ENCODE results near the gene TBXT.
"Not testable (repeated sequence)": the region's sequence is repeated elsewhere in the genome, so short reads cannot be mapped to it uniquely, and the experiment has no call there.

TBXT gene

DNA sequence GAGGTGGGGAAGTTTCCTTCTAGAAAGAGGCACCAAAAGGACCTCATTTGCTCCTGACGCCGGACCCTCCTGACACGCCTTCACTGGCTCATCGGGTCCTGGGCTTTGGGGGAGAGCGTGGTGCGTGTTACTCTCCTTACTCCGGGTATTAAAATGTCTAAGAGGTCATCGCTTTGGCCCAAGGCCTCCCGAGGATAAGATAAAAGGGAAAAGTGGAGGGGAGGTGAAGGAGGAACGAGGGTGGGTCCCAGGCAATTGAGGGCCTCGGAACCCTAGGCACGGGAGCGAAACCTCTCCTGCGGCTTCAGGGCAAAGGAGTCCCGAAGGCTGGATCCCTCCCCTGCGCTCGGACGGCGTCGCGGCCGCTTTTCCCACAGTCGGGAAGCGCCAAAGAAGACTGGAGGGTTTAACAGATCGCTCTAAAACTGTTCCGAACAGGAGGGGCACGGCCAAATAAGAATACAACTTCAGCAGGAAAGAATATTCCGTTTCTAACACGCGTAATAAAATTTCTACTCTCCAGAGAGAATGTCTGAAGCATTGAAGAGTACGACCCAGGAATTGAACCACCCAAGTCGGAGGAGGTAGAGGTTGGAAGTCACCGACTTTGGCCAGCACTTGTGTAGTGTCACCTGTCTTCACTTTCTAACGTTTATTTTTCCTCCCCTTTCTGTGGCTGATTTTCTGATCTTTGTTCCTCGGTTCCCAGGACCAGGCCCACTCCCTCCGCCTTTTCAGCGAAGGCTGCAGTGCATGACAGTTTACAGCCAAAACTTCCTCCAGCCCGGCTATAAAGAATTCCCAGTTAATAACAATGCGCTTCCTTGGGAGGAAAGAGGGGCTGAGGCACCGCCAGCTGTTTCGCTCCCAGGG, 2.1 kb upstream of the TBXT start:
- no peak for DNase-seq (ENCODE audit: low spot score)

DNA sequence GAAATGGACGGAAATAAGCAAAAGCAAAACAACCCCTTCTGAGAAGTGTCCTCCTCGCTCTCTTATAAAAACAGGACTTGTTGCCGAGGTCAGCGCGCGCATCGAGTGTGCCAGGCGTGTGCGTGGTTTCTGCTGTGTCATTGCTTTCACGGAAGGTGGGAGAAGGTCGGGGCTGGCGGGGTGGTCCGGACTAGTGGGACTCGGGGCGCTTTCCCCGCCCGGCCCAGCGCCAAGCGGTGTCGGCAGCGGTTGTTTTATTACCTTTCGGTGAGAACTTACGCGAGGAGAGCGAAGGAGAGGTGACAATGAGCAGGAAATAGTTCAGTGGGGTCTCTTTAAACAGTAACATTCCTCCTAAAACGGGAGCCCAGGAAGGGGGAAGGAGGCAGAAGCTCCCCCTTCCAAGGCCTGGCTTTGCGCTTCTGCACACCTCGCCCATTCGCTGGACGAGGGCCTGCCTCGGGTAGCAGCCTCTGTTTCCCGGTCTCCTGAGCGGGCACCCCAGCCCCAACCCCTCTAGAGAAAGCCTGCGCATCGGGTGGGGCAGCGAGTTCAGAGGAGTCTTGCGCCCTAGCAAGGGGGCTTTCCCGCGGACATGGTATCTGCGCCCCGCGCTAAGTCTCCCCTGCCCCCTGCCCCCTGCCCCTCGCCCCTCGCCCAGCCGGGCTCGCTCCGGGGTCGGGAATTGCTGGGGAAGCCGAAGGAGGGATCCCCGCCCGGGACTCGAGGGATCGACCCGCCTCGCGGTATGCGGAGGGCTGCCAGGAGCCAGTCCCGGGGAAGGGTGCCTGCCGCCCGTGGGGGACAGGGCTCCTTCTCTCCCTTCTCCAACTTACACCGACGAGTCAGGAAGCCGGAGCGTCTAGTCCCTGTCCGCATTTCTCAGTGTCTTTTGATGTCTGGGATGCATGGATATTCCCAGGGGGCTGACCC, 1.2 kb upstream of the TBXT start:
- DNase-seq (ENCODE audit: low spot score): no peak

DNA sequence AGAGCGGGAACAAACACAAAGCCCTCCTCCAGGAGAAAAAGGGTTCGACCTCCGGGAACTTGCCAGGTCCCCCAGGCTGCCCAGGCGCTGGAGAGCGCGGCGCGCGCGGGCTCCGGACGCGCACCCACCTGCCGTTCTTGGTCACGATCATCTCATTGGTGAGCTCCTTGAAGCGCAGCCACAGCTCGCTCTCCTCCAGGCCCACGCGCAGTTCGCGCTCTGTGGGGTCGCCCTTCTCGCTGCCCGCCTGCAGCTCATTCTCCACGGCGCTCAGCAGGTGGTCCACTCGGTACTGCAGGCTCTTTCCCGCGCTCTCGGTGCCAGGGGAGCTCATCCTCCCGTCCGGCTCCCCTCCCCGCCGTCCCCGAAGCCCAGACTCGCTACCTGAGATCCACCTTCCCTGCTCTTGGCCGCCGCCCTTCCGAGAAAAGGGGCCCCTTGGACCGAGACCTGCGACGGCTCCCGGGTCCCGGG, 356 bp downstream of the TBXT start:
- no peak for DNase-seq (ENCODE audit: low spot score)

DNA sequence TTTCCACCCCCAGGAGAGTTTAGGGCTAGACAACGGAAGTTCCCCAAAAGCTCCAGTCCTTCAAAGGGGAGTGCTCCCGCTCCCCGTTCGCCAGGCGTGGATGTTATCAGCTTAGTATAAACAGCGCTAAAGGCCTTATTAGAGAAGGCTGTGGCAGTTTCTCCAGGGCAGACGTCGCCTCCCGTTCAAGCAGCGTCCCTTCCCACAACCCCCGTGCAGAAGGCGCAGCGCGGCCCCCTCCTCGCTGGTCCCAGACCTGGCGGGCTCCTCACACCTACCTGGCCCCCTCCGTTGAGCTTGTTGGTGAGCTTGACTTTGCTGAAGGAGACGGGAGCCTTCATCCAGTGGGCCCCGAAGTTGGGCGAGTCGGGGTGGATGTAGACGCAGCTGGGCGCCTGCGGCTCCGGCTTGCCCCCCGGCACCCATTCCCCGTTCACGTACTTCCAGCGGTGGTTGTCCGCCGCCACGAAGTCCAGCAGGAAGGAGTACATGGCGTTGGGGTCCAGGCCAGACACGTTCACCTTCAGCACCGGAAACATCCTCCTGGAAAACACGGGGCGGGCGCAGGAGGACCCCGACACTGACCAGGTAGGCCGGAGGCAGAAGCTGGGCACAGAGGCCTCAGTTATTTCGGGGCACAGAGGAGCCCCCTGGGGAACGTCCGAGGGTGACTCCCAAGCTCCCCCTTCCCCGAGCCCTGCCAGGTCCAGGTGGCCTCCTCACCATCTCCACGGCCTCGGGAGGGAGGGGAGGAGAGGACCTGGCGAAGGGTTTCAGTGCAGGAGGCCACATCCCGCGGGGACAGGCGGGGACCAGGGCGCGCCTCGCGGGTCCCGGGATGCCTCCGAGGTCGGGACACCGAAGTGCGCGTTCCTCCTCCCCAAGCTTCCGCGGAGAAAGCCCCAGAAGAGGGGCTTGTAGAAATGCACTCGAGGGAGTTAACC, 1.1 kb downstream of the TBXT start:
- no peak for DNase-seq (ENCODE audit: low spot score)

DNA sequence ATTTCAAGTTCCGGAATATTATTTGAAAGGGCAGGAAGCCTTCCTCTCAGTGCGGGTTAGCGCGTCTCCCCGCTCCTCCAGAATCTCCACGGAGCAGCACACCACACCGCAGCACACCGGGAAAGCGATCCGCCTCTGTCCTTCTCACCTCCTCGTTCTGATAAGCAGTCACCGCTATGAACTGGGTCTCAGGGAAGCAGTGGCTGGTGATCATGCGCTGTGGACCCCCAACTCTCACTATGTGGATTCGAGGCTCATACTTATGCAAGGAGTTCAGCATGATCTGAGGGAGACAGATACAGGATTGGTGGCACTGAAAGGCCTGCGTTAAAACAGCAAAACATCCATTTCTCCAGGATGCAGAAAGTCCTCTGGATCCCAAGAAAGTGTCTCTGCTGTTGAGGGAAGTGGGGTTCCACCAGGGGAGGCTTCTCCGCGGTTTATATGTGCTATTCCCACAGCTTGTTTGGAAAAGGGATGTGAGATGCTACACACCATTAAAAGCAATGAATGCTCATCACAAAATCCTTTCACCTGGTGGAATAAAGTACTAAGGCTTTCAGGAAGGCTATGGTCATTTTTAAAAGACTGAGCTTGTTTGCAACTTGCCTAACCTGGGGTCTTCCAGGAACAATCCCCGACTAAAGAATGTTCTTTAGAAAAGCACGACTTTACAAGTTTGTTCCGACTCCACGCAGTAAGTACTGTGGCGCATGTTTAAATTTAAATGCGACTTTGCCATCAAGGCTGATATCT, 1.9 kb downstream of the TBXT start:
- no peak for DNase-seq (ENCODE audit: low spot score)

DNA sequence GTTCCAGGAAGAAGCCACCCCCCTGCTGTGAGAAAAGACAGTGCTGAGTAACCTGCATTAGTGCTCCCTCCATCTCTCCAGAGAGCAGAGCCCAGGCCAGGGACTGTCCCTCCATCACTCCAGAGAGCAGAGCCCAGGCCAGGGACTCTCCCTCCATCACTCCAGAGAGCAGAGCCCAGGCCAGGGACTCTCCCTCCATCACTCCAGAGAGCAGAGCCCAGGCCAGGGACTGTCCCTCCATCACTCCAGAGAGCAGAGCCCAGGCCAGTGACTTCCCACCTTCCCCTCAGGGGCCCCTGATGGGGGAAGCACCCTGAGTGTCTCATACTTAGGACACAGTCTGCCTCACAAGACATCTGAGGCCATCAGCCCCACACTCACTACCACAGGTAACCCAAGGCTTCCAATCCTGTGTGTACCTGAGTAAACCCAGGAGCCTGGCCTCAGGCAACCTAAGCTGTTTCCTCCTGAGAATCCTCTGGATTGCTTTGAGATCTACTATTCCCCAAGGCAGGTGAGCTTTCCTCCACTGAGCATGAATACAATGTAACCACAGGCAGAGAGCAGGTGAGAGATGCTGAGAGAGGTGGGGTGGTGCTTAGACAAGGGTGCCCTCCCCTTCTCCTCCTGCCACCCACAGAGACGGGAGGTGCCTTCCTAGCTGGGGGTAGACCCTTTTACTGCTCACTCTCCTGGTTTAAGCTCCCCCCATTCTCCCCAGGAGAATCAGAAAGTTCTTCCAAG, 4.9 kb downstream of the TBXT start:
- DNase-seq (ENCODE audit: low spot score): no peak

DNA sequence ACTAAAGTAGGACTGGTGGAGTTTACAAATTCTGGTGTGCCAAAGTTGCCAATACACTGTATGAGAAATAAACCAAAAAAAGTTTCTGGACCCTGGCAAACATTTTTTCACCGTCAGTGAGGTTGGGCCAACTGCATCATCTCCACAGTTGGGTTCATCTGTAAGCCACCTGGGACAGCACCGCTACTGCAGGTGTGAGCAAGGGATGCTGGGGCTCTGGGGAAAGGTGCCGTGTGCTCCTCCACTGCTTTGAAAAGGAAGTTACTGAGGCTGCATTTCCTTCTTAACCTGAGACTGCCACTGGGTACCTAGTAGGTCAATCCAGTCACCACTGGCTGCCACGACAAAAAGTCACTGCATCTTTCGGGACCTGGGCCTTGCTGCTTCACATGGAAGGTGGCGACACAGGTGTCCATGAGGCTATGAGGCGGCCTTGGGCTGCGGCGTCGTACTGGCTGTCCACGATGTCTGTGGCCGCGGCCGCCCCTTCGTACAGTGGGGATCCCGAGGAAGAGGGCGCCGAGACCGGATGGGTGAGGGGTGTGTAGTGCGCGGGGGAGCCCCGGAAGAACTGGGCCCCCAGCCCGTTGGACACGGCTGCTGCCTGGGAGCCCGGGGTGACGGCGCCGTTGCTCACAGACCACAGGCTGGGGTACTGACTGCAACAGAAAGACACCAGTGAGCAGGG, 9.6 kb downstream of the TBXT start:
- no peak for DNase-seq (ENCODE audit: low spot score)

DNA sequence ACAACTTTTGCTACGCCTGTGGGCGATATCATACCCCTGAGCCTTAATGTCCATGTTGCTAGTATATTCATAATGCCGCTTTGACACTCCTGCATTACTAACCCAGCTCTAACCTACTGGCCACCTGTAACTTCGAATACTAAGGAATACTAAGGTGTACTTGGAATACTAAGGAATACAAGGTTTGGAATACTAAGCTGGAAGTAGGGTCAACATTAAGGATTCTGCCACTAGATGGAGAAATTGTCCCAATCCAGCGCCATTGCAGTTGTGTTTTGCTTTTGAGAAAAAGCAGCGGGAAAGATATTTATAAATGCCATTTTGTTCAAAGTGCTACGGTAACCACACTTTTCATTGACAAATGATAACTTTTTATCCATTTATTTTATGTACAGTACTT, 10.7 kb downstream of the TBXT start:
- DNase-seq (ENCODE audit: low spot score): peak; percentile 40

DNA sequence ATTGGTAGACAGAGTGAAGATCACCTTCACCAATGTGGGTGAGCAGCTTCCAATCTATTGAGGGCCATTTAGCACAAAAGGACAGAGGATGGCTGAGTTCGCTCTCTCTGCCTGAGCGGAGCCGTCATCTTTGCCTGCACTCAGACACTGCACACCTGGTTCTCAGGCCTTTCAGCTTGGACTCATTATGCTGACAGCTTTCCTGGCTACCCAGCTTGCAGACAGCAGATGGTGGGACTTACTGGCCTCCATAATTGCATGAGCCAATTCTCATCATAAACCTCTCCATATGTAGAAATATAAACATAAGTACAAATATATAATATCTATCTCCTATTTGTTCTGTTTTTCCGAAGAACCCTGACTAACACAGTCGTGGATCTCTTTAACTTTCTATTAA, 13.7 kb downstream of the TBXT start:
- DNase-seq (ENCODE audit: low spot score): no peak

DNA sequence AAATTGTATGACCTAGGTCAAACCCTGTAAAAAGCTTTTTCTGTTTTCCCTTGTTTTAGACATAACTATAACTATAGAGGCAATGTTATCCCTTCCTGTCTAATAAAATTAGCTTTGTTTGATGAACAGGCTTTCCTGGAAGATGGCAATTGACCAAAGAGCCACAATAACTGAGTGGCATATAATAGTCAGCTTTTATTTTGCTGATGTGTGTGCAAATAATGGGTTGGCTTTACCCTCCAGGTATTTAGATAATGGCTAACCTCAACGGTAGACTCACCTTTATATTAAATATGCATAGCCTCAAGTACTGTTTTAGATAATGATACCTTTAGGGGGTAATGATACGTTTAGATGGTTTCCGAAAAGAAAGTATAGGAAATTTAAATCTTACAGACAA, 15.0 kb downstream of the TBXT start:
- DNase-seq (ENCODE audit: low spot score): no peak

DNA sequence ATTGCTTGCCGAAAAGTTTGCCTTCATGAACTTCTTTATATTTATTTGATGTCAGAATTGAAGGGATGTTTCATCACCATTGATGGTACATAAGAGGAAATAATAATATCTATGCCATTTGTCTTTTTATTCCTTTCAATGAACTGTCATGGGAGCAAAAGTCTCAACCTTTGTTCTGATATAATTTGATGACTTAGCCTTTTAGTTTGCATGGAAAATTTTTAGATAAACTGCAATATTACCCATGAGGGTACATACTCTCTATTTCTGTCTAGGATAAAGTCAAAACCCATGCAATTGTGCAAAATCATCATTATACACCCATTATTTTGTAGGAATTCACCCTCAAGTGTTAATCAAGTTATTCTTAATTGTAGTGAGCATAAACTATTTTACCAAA, 15.9 kb downstream of the TBXT start:
- no peak for DNase-seq (ENCODE audit: low spot score)

DNA sequence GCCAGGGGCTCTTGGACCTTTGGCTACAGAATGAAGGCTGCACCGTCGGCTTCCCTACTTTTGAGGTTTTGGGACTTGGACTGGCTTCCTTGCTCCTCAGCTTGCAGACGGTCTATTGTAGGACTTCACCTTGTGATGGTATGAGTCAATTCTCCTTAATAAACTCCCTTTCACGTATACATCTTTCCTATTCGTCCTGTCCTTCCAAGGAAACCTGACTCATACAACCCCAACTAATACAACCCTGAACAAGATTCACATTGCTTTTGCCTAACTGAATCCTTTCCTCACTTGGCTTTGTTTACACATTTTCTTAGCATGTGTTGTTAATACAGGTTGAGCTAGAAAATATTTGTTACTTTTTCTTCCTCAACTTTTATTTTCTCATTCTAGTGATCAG, 21.9 kb downstream of the TBXT start:
- DNase-seq (ENCODE audit: low spot score): no peak

DNA sequence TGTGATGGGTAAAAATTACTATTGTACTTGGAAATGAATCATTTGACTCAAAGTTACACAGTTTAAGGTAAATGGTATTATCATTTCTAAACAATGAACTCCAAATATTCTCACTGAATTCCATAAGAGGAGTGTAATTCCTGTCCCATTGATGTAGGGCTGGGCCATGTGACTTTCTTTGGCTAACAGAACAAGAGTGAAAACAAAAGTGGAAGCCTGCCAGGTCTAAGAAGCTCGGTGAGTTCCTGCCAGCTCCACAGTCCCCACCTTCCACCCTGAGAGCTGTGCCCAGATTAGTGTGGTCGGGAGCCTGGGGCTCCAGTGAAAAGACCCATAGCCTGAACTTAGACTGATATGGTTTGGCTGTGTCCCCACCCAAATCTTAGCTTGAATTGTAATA, 24.6 kb downstream of the TBXT start:
- DNase-seq (ENCODE audit: low spot score): no peak

DNA sequence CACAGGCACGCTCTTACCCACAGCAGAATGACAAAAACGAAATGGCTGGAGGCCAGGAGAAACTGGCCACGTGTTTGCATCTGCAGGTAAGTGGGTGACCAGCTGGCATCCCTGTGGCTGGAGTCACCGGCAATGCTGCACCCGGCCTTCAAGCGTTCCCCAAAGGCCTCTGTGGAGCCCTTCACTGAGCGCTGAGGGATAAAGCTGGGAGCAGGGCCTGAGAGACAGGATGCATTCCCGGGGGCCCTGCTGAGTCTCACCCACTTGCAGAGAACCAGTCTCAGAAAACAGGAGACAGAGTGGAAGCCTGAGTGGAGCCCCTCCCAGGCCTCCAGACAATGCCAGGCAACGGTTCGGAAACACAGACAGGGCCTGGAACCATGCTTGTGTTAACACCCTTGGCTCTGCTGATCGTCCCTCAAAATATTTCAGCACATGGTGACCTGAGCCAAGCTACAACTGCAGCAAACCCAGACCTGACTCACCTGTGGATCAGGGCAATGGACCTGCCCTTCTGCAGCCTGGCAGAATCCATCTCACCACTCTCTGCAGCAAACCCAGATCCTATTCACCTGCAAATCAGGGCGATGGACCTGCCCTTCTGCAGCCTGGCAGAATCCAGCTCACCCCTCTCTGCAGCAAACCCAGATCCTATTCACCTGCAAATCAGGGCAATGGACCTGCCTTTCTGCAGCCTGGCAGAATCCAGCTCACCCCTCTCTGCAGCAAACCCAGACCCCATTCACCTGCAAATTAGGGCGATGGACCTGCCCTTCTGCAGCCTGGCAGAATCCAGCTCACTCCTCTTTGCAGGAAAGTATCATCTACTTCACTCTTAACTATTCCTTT, 39.8 kb downstream of the TBXT start:
- DNase-seq (ENCODE audit: low spot score): no peak

DNA sequence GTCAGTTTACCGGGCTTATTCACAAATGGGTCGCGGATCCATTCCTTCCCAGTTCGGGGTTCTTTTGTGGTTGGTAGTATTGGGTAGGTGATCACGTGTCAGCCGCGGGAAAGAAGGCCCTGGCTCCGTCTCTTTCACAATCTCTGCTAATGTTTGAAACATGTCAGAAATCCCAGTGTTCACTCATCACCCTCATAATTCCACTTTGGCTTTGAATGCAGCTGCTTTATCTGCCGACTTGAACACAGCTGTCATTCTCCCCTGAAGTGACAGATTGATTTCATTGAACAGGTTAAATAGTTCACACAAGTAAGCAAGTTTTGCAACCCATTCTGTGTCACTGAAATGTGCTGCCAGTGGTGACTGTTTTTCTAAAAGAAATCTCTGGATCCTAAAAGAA, 44.5 kb downstream of the TBXT start:
- not testable (repeated sequence) for DNase-seq (ENCODE audit: low spot score)

DNA sequence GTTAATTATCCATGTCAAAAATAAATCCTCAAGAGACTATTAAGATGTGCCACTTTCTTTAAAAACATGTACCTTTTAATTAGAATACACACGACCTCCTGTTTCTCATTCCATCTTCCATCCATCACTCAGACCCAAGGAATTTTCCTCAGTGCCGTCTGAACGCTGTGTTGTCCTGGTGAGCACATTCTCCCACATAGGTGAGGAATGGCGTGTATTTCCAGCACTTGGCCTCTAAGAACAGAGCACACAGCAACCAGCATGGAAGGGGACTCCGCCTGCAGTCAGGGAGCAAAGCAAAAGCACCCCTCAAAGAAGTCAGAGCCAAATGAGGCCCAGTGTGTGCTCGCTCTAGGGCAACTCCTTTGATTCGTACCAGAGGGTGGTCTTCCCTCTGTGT, 45.9 kb downstream of the TBXT start:
- no peak for DNase-seq (ENCODE audit: low spot score)

DNA sequence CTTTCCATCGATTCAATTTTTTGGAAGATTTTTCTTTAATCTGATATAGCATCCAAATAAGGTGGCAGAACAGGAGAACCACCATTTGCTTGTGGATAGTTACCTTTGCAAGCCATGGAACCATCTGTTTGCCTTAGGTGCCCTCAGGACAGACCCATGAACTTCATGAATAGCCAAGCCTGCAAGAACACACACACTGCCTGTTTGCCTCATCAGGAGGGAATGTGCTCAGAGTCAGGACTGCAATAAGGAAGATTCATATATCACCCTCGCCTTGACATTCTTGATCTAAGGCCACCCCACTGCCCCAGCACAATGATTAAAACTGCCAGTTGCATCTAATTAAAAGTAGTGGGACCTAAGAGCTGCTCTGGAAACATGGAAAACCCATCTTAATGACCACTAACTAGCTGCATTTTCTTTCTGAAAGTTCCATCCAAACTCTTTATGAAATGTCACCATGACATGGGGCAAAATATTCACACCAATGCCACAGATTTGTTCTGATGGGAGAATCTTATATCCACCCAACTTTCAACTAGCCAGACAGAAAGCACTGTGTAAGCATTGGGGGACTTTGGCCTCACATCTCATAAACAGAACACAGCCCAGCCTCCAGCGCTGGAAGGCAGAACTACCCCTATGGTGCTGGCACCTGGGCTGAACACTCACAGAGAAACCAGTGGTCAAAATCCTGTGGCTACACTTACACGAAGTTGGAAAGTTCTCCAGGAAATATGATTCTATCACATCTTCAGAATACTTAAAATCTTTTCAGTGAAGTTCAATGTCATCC, 48.3 kb downstream of the TBXT start:
- no peak for DNase-seq (ENCODE audit: low spot score)

DNA sequence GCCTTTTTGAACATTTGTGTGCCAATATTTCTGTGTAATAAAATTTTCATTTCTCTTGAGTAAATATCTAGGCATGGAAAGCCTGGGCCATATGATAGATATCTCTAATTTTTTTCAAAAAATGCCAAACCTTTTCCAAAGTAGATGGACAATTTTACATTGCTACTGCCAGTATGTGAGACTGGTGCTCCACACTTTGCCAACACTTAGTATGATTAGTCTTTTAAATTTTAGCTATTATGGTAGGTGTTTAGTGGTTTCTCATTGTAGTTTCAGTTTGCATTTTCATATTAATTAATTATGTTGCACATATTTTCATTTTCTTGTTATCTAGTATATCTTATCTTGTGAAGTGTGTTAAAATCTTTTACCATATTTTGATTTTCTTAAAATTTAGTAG, 52.0 kb downstream of the TBXT start:
- DNase-seq (ENCODE audit: low spot score): no peak

Measured in COLO829 (cell line).